H1 (cell line): ENCODE results near the gene ADARB2. TPM values are rescaled to one million over a fixed set of nuclear protein-coding genes. Genes with fewer than 3 reads are reported as not detected.

Experiments
- polyA plus RNA-seq, 7 experiments: library from polyadenylated mRNA; depleted of rRNA in 3 of 7; stranded (reverse) in 5 of 7; unstranded in 2 of 7; fragments of >200 nt in 5 of 7; fragments of 200-250 nt in 2 of 7; gene quantifications; 1 replicate in 5 of 7; 2 replicates in 1 of 7; 4 replicates in 1 of 7; pipeline versions ENCODE4 v1.2.1 to v1.2.3, GENCODE V29; 2011 to 2013; ENCODE audit warnings: missing spikeins in 2 of 7, mixed read lengths in 2 of 7
- total RNA-seq: library from RNA; stranded (reverse); fragmentation: NEBNext Ultra II Directional; extraction: Animal tissue kit (Norgen Biotek cat#: 25700); gene quantifications from 2 replicates; pipeline ENCODE4 v1.2.1, GENCODE V29; 2021
- TF ChIP-seq, protein P1 (sequence below): fragments of 300-600 bp; sonication (generic); IDR thresholded peaks from 2 replicates; pipeline ENCODE4 v1.7.1; 2012; ENCODE audit warnings: low read length, moderate library complexity, mild to moderate bottlenecking, inconsistent platforms; ENCODE audit not compliant: insufficient replicate concordance

ADARB2 gene
- total and polyA plus RNA-seq, 2 of the 8 experiments (the other 6 are each of a cell fraction or from before 2014, with no cell fraction given): 2.2 to 2.8 TPM

DNA sequence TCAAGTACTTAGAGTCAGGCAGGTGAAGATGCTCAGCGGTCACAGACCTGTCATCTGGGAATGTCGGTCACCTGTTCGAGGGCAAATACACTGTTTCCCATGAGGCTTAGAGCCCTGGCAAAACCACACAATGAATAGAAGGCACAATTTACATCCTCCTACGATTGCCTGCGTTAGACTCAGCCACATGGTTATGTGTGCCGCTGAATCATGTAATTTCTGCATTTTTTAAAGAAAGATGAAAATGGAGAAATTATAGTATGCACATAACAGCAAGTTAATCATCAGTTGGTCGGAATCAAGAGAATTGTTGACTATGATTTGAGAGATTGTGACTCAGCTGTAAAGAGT is 158.2 kb downstream of the ADARB2 start (continued):
- TF ChIP-seq, protein P1, sequence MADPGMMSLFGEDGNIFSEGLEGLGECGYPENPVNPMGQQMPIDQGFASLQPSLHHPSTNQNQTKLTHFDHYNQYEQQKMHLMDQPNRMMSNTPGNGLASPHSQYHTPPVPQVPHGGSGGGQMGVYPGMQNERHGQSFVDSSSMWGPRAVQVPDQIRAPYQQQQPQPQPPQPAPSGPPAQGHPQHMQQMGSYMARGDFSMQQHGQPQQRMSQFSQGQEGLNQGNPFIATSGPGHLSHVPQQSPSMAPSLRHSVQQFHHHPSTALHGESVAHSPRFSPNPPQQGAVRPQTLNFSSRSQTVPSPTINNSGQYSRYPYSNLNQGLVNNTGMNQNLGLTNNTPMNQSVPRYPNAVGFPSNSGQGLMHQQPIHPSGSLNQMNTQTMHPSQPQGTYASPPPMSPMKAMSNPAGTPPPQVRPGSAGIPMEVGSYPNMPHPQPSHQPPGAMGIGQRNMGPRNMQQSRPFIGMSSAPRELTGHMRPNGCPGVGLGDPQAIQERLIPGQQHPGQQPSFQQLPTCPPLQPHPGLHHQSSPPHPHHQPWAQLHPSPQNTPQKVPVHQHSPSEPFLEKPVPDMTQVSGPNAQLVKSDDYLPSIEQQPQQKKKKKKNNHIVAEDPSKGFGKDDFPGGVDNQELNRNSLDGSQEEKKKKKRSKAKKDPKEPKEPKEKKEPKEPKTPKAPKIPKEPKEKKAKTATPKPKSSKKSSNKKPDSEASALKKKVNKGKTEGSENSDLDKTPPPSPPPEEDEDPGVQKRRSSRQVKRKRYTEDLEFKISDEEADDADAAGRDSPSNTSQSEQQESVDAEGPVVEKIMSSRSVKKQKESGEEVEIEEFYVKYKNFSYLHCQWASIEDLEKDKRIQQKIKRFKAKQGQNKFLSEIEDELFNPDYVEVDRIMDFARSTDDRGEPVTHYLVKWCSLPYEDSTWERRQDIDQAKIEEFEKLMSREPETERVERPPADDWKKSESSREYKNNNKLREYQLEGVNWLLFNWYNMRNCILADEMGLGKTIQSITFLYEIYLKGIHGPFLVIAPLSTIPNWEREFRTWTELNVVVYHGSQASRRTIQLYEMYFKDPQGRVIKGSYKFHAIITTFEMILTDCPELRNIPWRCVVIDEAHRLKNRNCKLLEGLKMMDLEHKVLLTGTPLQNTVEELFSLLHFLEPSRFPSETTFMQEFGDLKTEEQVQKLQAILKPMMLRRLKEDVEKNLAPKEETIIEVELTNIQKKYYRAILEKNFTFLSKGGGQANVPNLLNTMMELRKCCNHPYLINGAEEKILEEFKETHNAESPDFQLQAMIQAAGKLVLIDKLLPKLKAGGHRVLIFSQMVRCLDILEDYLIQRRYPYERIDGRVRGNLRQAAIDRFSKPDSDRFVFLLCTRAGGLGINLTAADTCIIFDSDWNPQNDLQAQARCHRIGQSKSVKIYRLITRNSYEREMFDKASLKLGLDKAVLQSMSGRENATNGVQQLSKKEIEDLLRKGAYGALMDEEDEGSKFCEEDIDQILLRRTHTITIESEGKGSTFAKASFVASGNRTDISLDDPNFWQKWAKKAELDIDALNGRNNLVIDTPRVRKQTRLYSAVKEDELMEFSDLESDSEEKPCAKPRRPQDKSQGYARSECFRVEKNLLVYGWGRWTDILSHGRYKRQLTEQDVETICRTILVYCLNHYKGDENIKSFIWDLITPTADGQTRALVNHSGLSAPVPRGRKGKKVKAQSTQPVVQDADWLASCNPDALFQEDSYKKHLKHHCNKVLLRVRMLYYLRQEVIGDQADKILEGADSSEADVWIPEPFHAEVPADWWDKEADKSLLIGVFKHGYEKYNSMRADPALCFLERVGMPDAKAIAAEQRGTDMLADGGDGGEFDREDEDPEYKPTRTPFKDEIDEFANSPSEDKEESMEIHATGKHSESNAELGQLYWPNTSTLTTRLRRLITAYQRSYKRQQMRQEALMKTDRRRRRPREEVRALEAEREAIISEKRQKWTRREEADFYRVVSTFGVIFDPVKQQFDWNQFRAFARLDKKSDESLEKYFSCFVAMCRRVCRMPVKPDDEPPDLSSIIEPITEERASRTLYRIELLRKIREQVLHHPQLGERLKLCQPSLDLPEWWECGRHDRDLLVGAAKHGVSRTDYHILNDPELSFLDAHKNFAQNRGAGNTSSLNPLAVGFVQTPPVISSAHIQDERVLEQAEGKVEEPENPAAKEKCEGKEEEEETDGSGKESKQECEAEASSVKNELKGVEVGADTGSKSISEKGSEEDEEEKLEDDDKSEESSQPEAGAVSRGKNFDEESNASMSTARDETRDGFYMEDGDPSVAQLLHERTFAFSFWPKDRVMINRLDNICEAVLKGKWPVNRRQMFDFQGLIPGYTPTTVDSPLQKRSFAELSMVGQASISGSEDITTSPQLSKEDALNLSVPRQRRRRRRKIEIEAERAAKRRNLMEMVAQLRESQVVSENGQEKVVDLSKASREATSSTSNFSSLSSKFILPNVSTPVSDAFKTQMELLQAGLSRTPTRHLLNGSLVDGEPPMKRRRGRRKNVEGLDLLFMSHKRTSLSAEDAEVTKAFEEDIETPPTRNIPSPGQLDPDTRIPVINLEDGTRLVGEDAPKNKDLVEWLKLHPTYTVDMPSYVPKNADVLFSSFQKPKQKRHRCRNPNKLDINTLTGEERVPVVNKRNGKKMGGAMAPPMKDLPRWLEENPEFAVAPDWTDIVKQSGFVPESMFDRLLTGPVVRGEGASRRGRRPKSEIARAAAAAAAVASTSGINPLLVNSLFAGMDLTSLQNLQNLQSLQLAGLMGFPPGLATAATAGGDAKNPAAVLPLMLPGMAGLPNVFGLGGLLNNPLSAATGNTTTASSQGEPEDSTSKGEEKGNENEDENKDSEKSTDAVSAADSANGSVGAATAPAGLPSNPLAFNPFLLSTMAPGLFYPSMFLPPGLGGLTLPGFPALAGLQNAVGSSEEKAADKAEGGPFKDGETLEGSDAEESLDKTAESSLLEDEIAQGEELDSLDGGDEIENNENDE: no peak
- TF ChIP-seq, all 59 proteins: peak for 0
